Measurements from ENCODE around the gene SAMD5.

DNA sequence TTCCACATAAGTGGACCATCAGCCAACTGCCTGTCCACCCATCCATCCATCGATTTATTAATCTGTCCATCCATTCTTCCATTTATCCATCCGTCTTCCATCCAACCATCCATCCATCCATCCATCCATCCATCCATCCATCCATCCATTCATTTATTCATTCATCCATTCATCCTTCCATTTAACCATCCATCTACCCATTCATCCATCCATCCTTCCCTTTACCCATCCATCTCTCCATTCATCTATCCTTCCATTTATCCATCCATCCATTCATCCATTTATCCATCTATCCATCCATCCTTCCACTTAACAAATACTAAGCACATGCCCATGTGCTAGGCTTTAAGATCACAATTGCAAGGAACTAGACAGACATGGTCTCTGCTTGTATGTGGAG is 6.8 kb downstream of the SAMD5 start:
- TF ChIP-seq JUNB (IDR thresholded peaks at IDR 0.05): no peak
- TF ChIP-seq USF2 (IDR thresholded peaks at IDR 0.05; ENCODE audit: borderline replicate concordance, low read depth, low read length): no peak
- TF ChIP-seq, protein P1, sequence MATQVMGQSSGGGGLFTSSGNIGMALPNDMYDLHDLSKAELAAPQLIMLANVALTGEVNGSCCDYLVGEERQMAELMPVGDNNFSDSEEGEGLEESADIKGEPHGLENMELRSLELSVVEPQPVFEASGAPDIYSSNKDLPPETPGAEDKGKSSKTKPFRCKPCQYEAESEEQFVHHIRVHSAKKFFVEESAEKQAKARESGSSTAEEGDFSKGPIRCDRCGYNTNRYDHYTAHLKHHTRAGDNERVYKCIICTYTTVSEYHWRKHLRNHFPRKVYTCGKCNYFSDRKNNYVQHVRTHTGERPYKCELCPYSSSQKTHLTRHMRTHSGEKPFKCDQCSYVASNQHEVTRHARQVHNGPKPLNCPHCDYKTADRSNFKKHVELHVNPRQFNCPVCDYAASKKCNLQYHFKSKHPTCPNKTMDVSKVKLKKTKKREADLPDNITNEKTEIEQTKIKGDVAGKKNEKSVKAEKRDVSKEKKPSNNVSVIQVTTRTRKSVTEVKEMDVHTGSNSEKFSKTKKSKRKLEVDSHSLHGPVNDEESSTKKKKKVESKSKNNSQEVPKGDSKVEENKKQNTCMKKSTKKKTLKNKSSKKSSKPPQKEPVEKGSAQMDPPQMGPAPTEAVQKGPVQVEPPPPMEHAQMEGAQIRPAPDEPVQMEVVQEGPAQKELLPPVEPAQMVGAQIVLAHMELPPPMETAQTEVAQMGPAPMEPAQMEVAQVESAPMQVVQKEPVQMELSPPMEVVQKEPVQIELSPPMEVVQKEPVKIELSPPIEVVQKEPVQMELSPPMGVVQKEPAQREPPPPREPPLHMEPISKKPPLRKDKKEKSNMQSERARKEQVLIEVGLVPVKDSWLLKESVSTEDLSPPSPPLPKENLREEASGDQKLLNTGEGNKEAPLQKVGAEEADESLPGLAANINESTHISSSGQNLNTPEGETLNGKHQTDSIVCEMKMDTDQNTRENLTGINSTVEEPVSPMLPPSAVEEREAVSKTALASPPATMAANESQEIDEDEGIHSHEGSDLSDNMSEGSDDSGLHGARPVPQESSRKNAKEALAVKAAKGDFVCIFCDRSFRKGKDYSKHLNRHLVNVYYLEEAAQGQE (IDR thresholded peaks at IDR 0.05; ENCODE audit: low read depth, low read length): no peak
- TF ChIP-seq ESRRA (IDR thresholded peaks at IDR 0.05; ENCODE audit: low read length): no peak
- no peak for TF ChIP-seq CTCF (IDR thresholded peaks at IDR 0.05 in 2 of 3, conservative IDR thresholded peaks at IDR 0.05 in 1 of 3; ENCODE audit: control insufficient read depth in 2 of 3, extremely low read depth in 1 of 3, insufficient read depth in 1 of 3, low read depth in 3 of 3, low read length in 3 of 3)
- no peak for TF ChIP-seq POLR2A (IDR thresholded peaks at IDR 0.05; ENCODE audit: low read depth, low read length)
- TF ChIP-seq EGR1 (IDR thresholded peaks at IDR 0.05; ENCODE audit: borderline replicate concordance in 1 of 2, low read depth in 2 of 2, low read length in 2 of 2): no peak
- no peak for TF ChIP-seq RAD51 (IDR thresholded peaks at IDR 0.05)
- TF ChIP-seq ELK1 (IDR thresholded peaks at IDR 0.05; ENCODE audit: low read depth, low read length): no peak
- TF ChIP-seq, protein P2, sequence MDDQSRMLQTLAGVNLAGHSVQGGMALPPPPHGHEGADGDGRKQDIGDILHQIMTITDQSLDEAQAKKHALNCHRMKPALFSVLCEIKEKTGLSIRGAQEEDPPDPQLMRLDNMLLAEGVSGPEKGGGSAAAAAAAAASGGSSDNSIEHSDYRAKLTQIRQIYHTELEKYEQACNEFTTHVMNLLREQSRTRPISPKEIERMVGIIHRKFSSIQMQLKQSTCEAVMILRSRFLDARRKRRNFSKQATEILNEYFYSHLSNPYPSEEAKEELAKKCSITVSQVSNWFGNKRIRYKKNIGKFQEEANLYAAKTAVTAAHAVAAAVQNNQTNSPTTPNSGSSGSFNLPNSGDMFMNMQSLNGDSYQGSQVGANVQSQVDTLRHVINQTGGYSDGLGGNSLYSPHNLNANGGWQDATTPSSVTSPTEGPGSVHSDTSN (IDR thresholded peaks at IDR 0.05; ENCODE audit: insufficient replicate concordance, low read depth, low read length): no peak
- no peak for TF ChIP-seq SRF (IDR thresholded peaks at IDR 0.05; ENCODE audit: low read depth in 2 of 2, low read length in 2 of 2)
- no peak for TF ChIP-seq HCFC1 (IDR thresholded peaks at IDR 0.05; ENCODE audit: low read length)
- TF ChIP-seq ATF3 (IDR thresholded peaks at IDR 0.05; ENCODE audit: borderline replicate concordance, extremely low read depth, low read depth, low read length): no peak
